BJ (cell line): ENCODE measurements around the gene SLC27A5. TPM values are rescaled to one million over a fixed set of nuclear protein-coding genes. Genes with fewer than 3 reads are reported as not detected.

Experiments
- CTCF ChIA-PET: fragments of 350-600 bp; formaldehyde crosslinking; extraction: SDS; loops from one replicate; lab custom pipeline; 2021; ENCODE audit warnings: antibody characterized with exemption, inconsistent platforms; lab: Yijun Ruan, JAX
- POLR2A ChIA-PET: fragments of 300-600 bp; sonication (Branson Sonifier 250); formaldehyde crosslinking; extraction: SDS; loops from one replicate; lab custom pipeline; 2021; ENCODE audit warnings: antibody characterized with exemption; lab: Charles Lee
- DNase-seq: peaks from one replicate; pipeline ENCODE4 v3.0.0-alpha.2; 2011; ENCODE audit warnings: low read depth
- H3K27me3 ChIP-seq: 2 replicates; pipeline ENCODE4 v1.6.0; 2011; ENCODE audit warnings: low read length; ENCODE audit not compliant: control insufficient read depth, insufficient read depth
- H3K36me3 ChIP-seq: 2 replicates; pipeline ENCODE4 v1.5.1; 2011; ENCODE audit warnings: low read length; ENCODE audit not compliant: control insufficient read depth, insufficient read depth
- H3K4me3 ChIP-seq: 2 replicates; pipeline ENCODE4 v1.5.1; 2011; ENCODE audit warnings: low read depth, mild to moderate bottlenecking, control low read depth, low read length
- polyA plus RNA-seq: library from polyadenylated mRNA; depleted of rRNA; stranded (reverse); fragments of >200 nt; gene quantifications from 2 replicates; pipeline ENCODE4 v1.2.3, GENCODE V29; 2011
- TF ChIP-seq, protein P1 (sequence below): IDR thresholded peaks from 2 replicates; pipeline ENCODE4 v1.5.1; 2011; ENCODE audit warnings: low read depth, mild to moderate bottlenecking, control low read depth, inconsistent platforms, low read length, moderate library complexity; ENCODE audit not compliant: insufficient read depth

The SLC27A5 gene
- polyA plus RNA-seq, 1 experiment = 13.1 TPM

DNA sequence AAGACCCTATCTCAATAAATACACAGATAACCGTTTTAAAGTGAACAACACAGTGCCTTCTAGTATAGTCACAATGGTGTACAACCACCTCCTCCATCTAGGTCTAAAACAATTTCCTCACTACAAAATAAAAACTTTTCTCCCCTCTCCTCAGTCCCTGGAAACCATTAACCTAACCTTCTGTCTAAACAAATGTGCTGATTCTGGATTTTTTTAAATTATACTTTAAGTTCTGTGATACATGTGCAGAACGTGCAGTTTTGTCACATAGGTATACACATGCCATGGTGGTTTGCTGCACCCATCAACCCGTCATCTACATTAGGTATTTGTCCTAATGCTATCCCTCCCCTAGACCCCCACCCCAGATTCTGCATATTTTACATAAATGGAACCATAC is 17.6 kb upstream of the SLC27A5 start:
- CTCF ChIA-PET = no interaction called here
- TF ChIP-seq, protein P1, sequence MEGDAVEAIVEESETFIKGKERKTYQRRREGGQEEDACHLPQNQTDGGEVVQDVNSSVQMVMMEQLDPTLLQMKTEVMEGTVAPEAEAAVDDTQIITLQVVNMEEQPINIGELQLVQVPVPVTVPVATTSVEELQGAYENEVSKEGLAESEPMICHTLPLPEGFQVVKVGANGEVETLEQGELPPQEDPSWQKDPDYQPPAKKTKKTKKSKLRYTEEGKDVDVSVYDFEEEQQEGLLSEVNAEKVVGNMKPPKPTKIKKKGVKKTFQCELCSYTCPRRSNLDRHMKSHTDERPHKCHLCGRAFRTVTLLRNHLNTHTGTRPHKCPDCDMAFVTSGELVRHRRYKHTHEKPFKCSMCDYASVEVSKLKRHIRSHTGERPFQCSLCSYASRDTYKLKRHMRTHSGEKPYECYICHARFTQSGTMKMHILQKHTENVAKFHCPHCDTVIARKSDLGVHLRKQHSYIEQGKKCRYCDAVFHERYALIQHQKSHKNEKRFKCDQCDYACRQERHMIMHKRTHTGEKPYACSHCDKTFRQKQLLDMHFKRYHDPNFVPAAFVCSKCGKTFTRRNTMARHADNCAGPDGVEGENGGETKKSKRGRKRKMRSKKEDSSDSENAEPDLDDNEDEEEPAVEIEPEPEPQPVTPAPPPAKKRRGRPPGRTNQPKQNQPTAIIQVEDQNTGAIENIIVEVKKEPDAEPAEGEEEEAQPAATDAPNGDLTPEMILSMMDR = no peak
- DNase-seq = no peak
- no peak overlapping the region for H3K4me3 ChIP-seq
- H3K36me3 ChIP-seq = no peaks in the 10 kb centered on the region
- H3K27me3 ChIP-seq = peaks cover 9% of the 10 kb centered on the region
- POLR2A ChIA-PET = no interaction called here

DNA sequence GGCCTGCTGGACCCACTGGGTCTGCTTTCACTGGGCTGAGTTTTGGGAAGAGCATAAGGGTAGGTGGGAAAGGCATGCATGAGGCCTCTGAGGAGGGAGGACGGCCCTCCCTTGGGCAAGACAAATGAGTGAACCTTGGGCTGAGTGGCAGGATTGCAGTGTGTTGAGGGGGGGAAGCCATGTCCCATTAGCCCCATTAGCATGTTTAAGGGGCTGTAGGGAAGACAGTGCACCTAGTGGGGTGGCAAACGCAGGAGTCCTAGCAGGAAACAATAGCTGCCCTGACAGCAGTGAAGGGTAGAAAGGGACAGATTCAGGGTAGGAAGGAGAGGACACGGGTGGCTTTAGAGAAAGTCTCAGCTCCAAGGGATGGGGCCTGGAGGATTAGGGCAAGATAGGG is 10.9 kb upstream of the SLC27A5 start:
- TF ChIP-seq, protein P1 = no peak
- POLR2A ChIA-PET = no interaction called here
- H3K4me3 ChIP-seq = no peak overlapping the region
- CTCF ChIA-PET = no interaction called here
- DNase-seq = no peak
- H3K36me3 ChIP-seq = no peaks in the 10 kb centered on the region
- H3K27me3 ChIP-seq = no peaks in the 10 kb centered on the region

DNA sequence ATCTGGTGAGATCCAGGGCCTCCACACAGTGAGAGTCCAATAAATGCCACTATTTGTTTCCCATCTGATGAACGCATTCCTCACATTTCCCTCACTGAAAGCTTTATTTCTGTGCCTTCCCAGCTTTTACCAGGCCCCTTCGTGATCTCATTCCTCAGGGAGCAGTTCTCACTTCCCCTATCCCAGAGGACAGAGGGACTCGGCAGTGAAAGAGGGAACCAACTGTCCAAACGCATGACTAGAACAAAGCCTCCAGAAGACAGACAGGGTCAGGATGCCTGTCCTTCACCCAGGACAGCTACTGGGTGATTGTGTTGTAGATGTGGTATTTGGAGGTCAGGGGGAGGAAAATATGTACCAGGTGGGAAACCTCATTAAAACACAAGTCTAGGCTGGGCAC is 9.9 kb upstream of the SLC27A5 start:
- no peaks in the 10 kb centered on the region for H3K27me3 ChIP-seq
- DNase-seq = no peak
- H3K36me3 ChIP-seq = peaks cover 6% of the 10 kb centered on the region
- ChIA-PET POLR2A (no interaction called here), CTCF (interaction anchor here (5.4 kb wide), 1 partner anchor 58 kb away, joined by 66 read pairs; no protein-coding TSS in a partner anchor)
- TF ChIP-seq, protein P1 = no peak
- no peak overlapping the region for H3K4me3 ChIP-seq

DNA sequence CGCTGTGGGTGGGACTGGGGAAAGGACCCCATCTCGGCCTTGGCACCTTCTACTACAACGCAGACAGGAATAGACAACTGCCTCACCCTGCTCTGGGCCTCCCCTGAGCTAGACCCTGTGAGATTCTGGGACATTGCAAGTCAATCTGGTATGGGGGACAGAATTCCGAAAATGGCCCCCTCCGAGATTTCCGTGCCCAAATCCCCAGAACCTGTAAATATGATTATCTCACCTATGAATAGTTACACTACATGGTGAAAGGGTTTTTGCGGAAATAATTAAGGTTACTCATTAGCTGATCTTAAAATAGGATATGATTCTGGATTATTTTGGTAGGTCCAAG is 8.4 kb upstream of the SLC27A5 start:
- CTCF ChIA-PET = interaction anchor here (0.7 to 5.4 kb wide), 31 partner anchors 11 to 220 kb away, joined by 3 to 66 read pairs (median 4); partner anchors contain the start of genes CHMP2A, TRIM28, UBE2M and ZNF324B
- POLR2A ChIA-PET = interaction anchor here (0.7 to 1.3 kb wide), 2 partner anchors 24 to 39 kb away, joined by 3 to 8 read pairs; partner anchors contain the start of gene TRIM28
- TF ChIP-seq, protein P1 = no peak
- no peak for DNase-seq
- Histone ChIP-seq H3K27me3 (no peaks in the 10 kb centered on the region), H3K4me3 (peak overlapping the region; percentile 73), H3K36me3 (peaks cover 9% of the 10 kb centered on the region)

DNA sequence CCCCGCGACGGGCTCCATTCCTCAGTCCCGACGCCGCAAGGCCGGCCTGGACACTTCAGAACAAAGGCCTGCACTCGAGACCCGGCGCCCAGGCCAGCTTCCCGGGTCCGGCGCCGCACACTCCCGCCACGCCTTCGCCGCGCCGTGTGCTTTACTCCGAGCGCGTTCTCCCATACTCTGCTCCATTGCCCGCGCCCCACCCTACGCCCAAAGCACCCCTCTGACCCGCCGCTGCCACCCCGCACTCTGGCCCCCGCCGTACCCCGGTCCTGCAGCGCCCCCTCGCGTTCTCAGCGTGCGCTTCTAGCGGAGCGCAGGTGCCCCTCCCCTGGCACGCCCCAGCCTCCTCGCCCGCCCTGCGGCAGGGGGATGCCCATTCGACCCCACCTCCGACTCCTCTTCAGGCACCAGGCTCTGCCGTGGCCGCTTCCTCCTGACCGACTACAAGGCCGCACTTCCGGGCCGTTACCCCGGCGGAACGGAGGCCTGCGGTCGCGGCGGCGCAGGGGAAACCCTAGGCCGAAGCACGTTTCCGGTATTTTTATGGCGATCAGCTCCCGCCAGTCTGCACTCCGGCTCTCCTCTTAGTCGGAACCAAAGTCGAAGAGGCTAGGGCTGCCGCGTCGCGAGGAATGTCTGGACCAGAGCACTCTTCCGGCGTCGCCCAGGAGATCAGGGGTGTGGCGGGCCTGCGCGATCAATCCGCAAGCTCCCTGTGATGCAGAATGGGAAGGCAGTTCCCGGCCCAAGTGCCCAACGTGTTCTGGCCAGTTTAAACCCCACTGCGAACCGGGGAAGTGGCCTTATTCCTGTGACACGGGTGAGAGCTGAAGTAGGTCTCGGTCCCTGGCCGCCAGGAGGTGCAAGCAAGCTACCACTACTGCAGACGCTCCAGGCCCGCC is 7.8 kb upstream of the SLC27A5 start, which contains the start of gene ZBTB45:
Gene ZBTB45 (minus strand): TSS at position 456 of the 902 bp plus-strand sequence. CDS start 2,137 bp downstream, outside the sequence.
- TF ChIP-seq, protein P1 = peak; percentile 85
- Histone ChIP-seq H3K36me3 (peaks cover 9% of the 10 kb centered on the region), H3K4me3 (peak within 1 kb of the TSS; percentile 73), H3K27me3 (no peaks in the 10 kb centered on the region)
- POLR2A ChIA-PET = interaction anchor here (0.7 to 1.3 kb wide), 2 partner anchors 24 to 40 kb away, joined by 3 to 8 read pairs; partner anchors contain the start of gene TRIM28
- CTCF ChIA-PET = interaction anchor here (0.7 to 5.4 kb wide), 39 partner anchors 9 to 369 kb away, joined by 3 to 66 read pairs (median 4); partner anchors contain the start of genes CHMP2A, TRIM28, UBE2M and ZNF132
- DNase-seq = peak; percentile 77
